Activated naive CD8-positive, alpha-beta T cell (primary cell): ENCODE data around the gene ZDHHC7.
"Not testable (repeated sequence)": the region's sequence is repeated elsewhere in the genome, so short reads cannot be mapped to it uniquely, and the experiment has no call there.

Experiments used
- H3K27ac Mint-ChIP-seq: one replicate; pipeline ENCODE4 v1.8.0; 2021; ENCODE audit warnings: mixed read lengths
- H3K27me3 Mint-ChIP-seq: one replicate; pipeline ENCODE4 v1.8.0; 2021; ENCODE audit warnings: mixed read lengths
- H3K36me3 Mint-ChIP-seq: one replicate; pipeline ENCODE4 v1.8.0; 2021; ENCODE audit warnings: mixed read lengths
- H3K4me1 Mint-ChIP-seq: one replicate; pipeline ENCODE4 v1.8.0; 2021; ENCODE audit warnings: low read depth, mixed read lengths
- H3K4me3 Mint-ChIP-seq: one replicate; pipeline ENCODE4 v1.8.0; 2021; ENCODE audit warnings: mild to moderate bottlenecking, mixed read lengths
- H3K9me3 Mint-ChIP-seq: one replicate; pipeline ENCODE4 v1.8.0; 2021; ENCODE audit warnings: low read depth, mixed read lengths

Gene ZDHHC7

GRCh38 chr16:85010931-85011845 lies at the start of gene ZDHHC7:
Gene ZDHHC7 (minus strand): TSS chr16:85011535. CDS start chr16:84990618, 20,917 bp downstream.
- peak within 1 kb of the TSS; percentile 98 for H3K27ac Mint-ChIP-seq
- no peaks in the 10 kb centered on the region for H3K27me3 Mint-ChIP-seq
- H3K4me3 Mint-ChIP-seq, result peak within 1 kb of the TSS; percentile 98
- H3K4me1 Mint-ChIP-seq, result peaks cover 43% of the 10 kb centered on the region
- H3K36me3 Mint-ChIP-seq, result no peaks in the 10 kb centered on the region
- H3K9me3 Mint-ChIP-seq, result no peaks in the 10 kb centered on the region

GRCh38 chr16:85058909-85059308 lies 47.6 kb upstream of the ZDHHC7 start:
- peak overlapping the region; percentile 46 for H3K27ac Mint-ChIP-seq
- no peak overlapping the region for H3K4me3 Mint-ChIP-seq
- no peaks in the 10 kb centered on the region for H3K27me3 Mint-ChIP-seq
- no peaks in the 10 kb centered on the region for H3K36me3 Mint-ChIP-seq
- no peaks in the 10 kb centered on the region for H3K9me3 Mint-ChIP-seq
- H3K4me1 Mint-ChIP-seq, result peaks cover 64% of the 10 kb centered on the region

- Mint-ChIP-seq H3K9me3 (no peaks in the 10 kb centered on the region), H3K4me1 (peaks cover 69% of the 10 kb centered on the region), H3K36me3 (peaks cover 2% of the 10 kb centered on the region), H3K27me3 (no peaks in the 10 kb centered on the region), H3K4me3 (no peak overlapping the region), H3K27ac (peak overlapping the region; percentile 91)
Measured at GRCh38 chr16:85057948-85058347, 46.6 kb upstream of the ZDHHC7 start.

- Mint-ChIP-seq H3K27me3 (no peaks in the 10 kb centered on the region), H3K9me3 (no peaks in the 10 kb centered on the region), H3K4me1 (peaks cover 64% of the 10 kb centered on the region), H3K36me3 (peaks cover 2% of the 10 kb centered on the region), H3K4me3 (no peak overlapping the region), H3K27ac (peak overlapping the region; percentile 91)
Measured at GRCh38 chr16:85057212-85057889, 46.0 kb upstream of the ZDHHC7 start.

GRCh38 chr16:85056211-85056748 lies 44.9 kb upstream of the ZDHHC7 start:
- Mint-ChIP-seq H3K4me1 (peaks cover 57% of the 10 kb centered on the region), H3K27me3 (no peaks in the 10 kb centered on the region), H3K36me3 (peaks cover 2% of the 10 kb centered on the region), H3K9me3 (no peaks in the 10 kb centered on the region), H3K4me3 (peak overlapping the region; percentile 75), H3K27ac (peak overlapping the region; percentile 91)

GRCh38 chr16:85055493-85056210 lies 44.3 kb upstream of the ZDHHC7 start:
- Mint-ChIP-seq H3K4me3 (peak overlapping the region; percentile 75), H3K27me3 (no peaks in the 10 kb centered on the region), H3K36me3 (peaks cover 2% of the 10 kb centered on the region), H3K27ac (peak overlapping the region; percentile 91), H3K4me1 (peaks cover 60% of the 10 kb centered on the region), H3K9me3 (no peaks in the 10 kb centered on the region)

- H3K4me3 Mint-ChIP-seq, result peak overlapping the region; percentile 75
- H3K9me3 Mint-ChIP-seq, result no peaks in the 10 kb centered on the region
- H3K4me1 Mint-ChIP-seq, result peaks cover 63% of the 10 kb centered on the region
- H3K27ac Mint-ChIP-seq, result peak overlapping the region; percentile 91
- no peaks in the 10 kb centered on the region for H3K27me3 Mint-ChIP-seq
- H3K36me3 Mint-ChIP-seq, result peaks cover 4% of the 10 kb centered on the region
Measured at GRCh38 chr16:85054948-85055492, 43.7 kb upstream of the ZDHHC7 start.

- Mint-ChIP-seq H3K4me1 (peaks cover 70% of the 10 kb centered on the region), H3K27ac (peak overlapping the region; percentile 91)
- not testable (repeated sequence) for H3K27me3 Mint-ChIP-seq, H3K9me3 Mint-ChIP-seq, H3K36me3 Mint-ChIP-seq, H3K4me3 Mint-ChIP-seq
Measured at GRCh38 chr16:85054321-85054720, 43.0 kb upstream of the ZDHHC7 start.

GRCh38 chr16:85052536-85052935 lies 41.2 kb upstream of the ZDHHC7 start:
- H3K27me3 Mint-ChIP-seq, result no peaks in the 10 kb centered on the region
- no peak overlapping the region for H3K27ac Mint-ChIP-seq
- H3K4me1 Mint-ChIP-seq, result peaks cover 69% of the 10 kb centered on the region
- no peak overlapping the region for H3K4me3 Mint-ChIP-seq
- H3K36me3 Mint-ChIP-seq, result peaks cover 7% of the 10 kb centered on the region
- H3K9me3 Mint-ChIP-seq, result no peaks in the 10 kb centered on the region

- no peaks in the 10 kb centered on the region for H3K9me3 Mint-ChIP-seq
- peaks cover 7% of the 10 kb centered on the region for H3K36me3 Mint-ChIP-seq
- no peaks in the 10 kb centered on the region for H3K27me3 Mint-ChIP-seq
- peak overlapping the region; percentile 17 for H3K4me3 Mint-ChIP-seq
- H3K27ac Mint-ChIP-seq, result peak overlapping the region; percentile 73
- H3K4me1 Mint-ChIP-seq, result peaks cover 69% of the 10 kb centered on the region
Measured at GRCh38 chr16:85051683-85052082, 40.3 kb upstream of the ZDHHC7 start.

- H3K27ac Mint-ChIP-seq, result peak overlapping the region; percentile 73
- no peak overlapping the region for H3K4me3 Mint-ChIP-seq
- no peaks in the 10 kb centered on the region for H3K9me3 Mint-ChIP-seq
- H3K4me1 Mint-ChIP-seq, result peaks cover 69% of the 10 kb centered on the region
- peaks cover 10% of the 10 kb centered on the region for H3K36me3 Mint-ChIP-seq
- no peaks in the 10 kb centered on the region for H3K27me3 Mint-ChIP-seq
Measured at GRCh38 chr16:85051067-85051581, 39.8 kb upstream of the ZDHHC7 start.

GRCh38 chr16:85049706-85050305 lies 38.5 kb upstream of the ZDHHC7 start:
- no peak overlapping the region for H3K4me3 Mint-ChIP-seq
- peaks cover 12% of the 10 kb centered on the region for H3K36me3 Mint-ChIP-seq
- no peaks in the 10 kb centered on the region for H3K27me3 Mint-ChIP-seq
- H3K27ac Mint-ChIP-seq, result peak overlapping the region; percentile 34
- peaks cover 61% of the 10 kb centered on the region for H3K4me1 Mint-ChIP-seq
- H3K9me3 Mint-ChIP-seq, result no peaks in the 10 kb centered on the region

GRCh38 chr16:85048921-85049562 lies 37.7 kb upstream of the ZDHHC7 start:
- H3K36me3 Mint-ChIP-seq, result peaks cover 13% of the 10 kb centered on the region
- H3K27me3 Mint-ChIP-seq, result no peaks in the 10 kb centered on the region
- H3K4me1 Mint-ChIP-seq, result peaks cover 55% of the 10 kb centered on the region
- no peak overlapping the region for H3K27ac Mint-ChIP-seq
- H3K4me3 Mint-ChIP-seq, result no peak overlapping the region
- H3K9me3 Mint-ChIP-seq, result no peaks in the 10 kb centered on the region
